Common myeloid progenitor, CD34-positive (primary cell): ENCODE data around the gene TSPAN1. TPM values are rescaled to one million over a fixed set of nuclear protein-coding genes. Genes with fewer than 3 reads are reported as not detected.
A peak's percentile ranks its signal among the peaks of the same experiment; 100 is the strongest.

Experiments used
- CTCF ChIA-PET: fragments of 350-600 bp; sonication (Branson Sonifier 250); formaldehyde crosslinking; loops from one replicate; lab custom pipeline; 2021; ENCODE audit warnings: antibody characterized with exemption; lab: Charles Lee
- POLR2A ChIA-PET: fragments of 350-600 bp; sonication (Branson Sonifier 250); formaldehyde crosslinking; loops from one replicate; lab custom pipeline; 2021; ENCODE audit warnings: antibody characterized with exemption; lab: Charles Lee
- DNase-seq, 3 donors: peaks; one replicate each; pipeline versions ENCODE4 v3.0.0 to v3.0.0-alpha.2; 2013
- H3K27ac ChIP-seq, 2 experiments: 1 replicate in 1 of 2; 2 replicates in 1 of 2; pipeline ENCODE4 v1.7.0; 2013; ENCODE audit warnings: inconsistent platforms in 2 of 2, low read length in 2 of 2, mild to moderate bottlenecking in 2 of 2, low read depth in 1 of 2, moderate library complexity in 1 of 2; ENCODE audit not compliant: severe bottlenecking in 2 of 2, insufficient read depth in 1 of 2, poor library complexity in 1 of 2
- H3K27me3 ChIP-seq, 5 experiments: replicated peaks in 2 of 5; 1 replicate in 3 of 5; 2 replicates in 2 of 5; pipeline versions ENCODE4 v1.6.1 to v1.7.0; 2013; ENCODE audit warnings: low read length in 4 of 5, mild to moderate bottlenecking in 2 of 5, moderate library complexity in 2 of 5, inconsistent platforms in 1 of 5; ENCODE audit not compliant: insufficient read depth in 5 of 5, control insufficient read depth in 4 of 5
- H3K36me3 ChIP-seq, 4 experiments: 1 replicate in 2 of 4; 2 replicates in 2 of 4; pipeline versions ENCODE4 v1.6.1 to v1.7.0; 2013; ENCODE audit warnings: low read length in 3 of 4, control low read depth in 1 of 4, mild to moderate bottlenecking in 1 of 4; ENCODE audit not compliant: control insufficient read depth in 4 of 4, insufficient read depth in 4 of 4
- H3K4me1 ChIP-seq, 4 experiments: 1 replicate in 3 of 4; 2 replicates in 1 of 4; pipeline versions ENCODE4 v1.6.1 to v1.7.1; 2013; ENCODE audit warnings: low read length in 3 of 4, mild to moderate bottlenecking in 3 of 4, control low read depth in 1 of 4, inconsistent platforms in 1 of 4, moderate library complexity in 1 of 4; ENCODE audit not compliant: control insufficient read depth in 4 of 4, insufficient read depth in 4 of 4; ENCODE audit errors: control extremely low read depth in 1 of 4
- H3K4me3 ChIP-seq, 7 experiments: 1 replicate in 4 of 7; 2 replicates in 3 of 7; pipeline versions ENCODE4 v1.5.1 to v1.7.0; 2013; ENCODE audit warnings: mild to moderate bottlenecking in 7 of 7, low read length in 6 of 7, moderate library complexity in 6 of 7, inconsistent platforms in 2 of 7, low read depth in 2 of 7, control low read depth in 1 of 7; ENCODE audit not compliant: insufficient read depth in 4 of 7, control insufficient read depth in 1 of 7; ENCODE audit errors: extremely low read depth in 1 of 7
- H3K9me3 ChIP-seq, 5 experiments: 1 replicate in 4 of 5; 2 replicates in 1 of 5; pipeline versions ENCODE4 v1.6.1 to v1.7.1; 2013; ENCODE audit warnings: low read length in 4 of 5, mild to moderate bottlenecking in 2 of 5, inconsistent platforms in 1 of 5, low read depth in 1 of 5, moderate library complexity in 1 of 5; ENCODE audit not compliant: control insufficient read depth in 4 of 5, insufficient read depth in 2 of 5; ENCODE audit errors: control extremely low read depth in 1 of 5
- WGBS: methylation state at CpG from one replicate; pipeline ENCODE4 v1.1.5; 2013; ENCODE audit not compliant: insufficient coverage; 5-methylcytosine and 5-hydroxymethylcytosine counted together
- polyA plus RNA-seq: library from polyadenylated mRNA; unstranded; fragments of 120-200 nt; gene quantifications from one replicate; pipeline ENCODE4 v1.2.1, GENCODE V29; 2013

TSPAN1 gene, protein sequence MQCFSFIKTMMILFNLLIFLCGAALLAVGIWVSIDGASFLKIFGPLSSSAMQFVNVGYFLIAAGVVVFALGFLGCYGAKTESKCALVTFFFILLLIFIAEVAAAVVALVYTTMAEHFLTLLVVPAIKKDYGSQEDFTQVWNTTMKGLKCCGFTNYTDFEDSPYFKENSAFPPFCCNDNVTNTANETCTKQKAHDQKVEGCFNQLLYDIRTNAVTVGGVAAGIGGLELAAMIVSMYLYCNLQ
- polyA plus RNA-seq: not detected

GRCh38 chr1:46174448-46175231 lies at the start of gene TSPAN1:
TSS of gene TSPAN1 (plus strand) at chr1:46175087. CDS start at chr1:46181108, 6,021 bp downstream.
- Histone ChIP-seq H3K4me1 (peaks cover 0 to 3% (median 0%) of the 10 kb centered on the region in 4 experiments), H3K36me3 (no peaks in the 10 kb centered on the region), H3K4me3 (no peak within 1 kb of the TSS), H3K27me3 (no peaks in the 10 kb centered on the region), H3K9me3 (no peaks in the 10 kb centered on the region), H3K27ac (no peak within 1 kb of the TSS)
- DNase-seq: no peak
- 97% methylated on average over 11 of the region's 11 CpGs for WGBS
- POLR2A ChIA-PET: no interaction called here
- CTCF ChIA-PET: interaction anchor here (1.1 to 11.4 kb wide), 4 partner anchors 29 to 139 kb away, joined by 3 to 167 read pairs (median 5); no protein-coding TSS in a partner anchor

DNA sequence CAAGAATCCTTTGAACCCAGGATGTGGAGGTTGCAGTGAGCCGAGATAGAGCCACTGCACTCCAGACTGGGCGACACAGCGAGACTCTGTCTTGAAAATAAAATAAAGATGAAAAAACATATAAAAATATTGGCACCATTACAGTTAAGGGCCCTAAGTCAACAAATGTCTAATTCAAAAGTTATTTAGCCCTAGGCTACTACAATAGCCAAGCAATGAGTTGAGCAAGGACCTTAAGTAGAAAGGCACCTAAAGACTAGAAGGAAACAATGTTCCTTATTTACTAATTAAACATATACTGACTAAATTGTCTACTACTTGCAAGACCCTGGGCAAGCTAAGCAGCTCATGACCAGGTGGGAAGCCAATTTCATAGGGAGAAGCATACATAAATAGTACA lies 46.5 kb upstream of the TSPAN1 start:
- POLR2A ChIA-PET: no interaction called here
- Histone ChIP-seq H3K27ac (no peak overlapping the region), H3K36me3 (no peaks in the 10 kb centered on the region), H3K9me3 (no peaks in the 10 kb centered on the region), H3K4me3 (no peak overlapping the region), H3K27me3 (peaks cover 5 to 29% (median 12%) of the 10 kb centered on the region in 5 experiments), H3K4me1 (peaks cover 0 to 25% (median 20%) of the 10 kb centered on the region in 4 experiments)
- no CpG with 5 or more reads among the region's 3 CpGs for WGBS
- CTCF ChIA-PET: interaction anchor here (1.6 kb wide), 1 partner anchor 13 kb away, joined by 4 read pairs; no protein-coding TSS in a partner anchor
- no peak for DNase-seq

GRCh38 chr1:46130121-46130520 lies 44.8 kb upstream of the TSPAN1 start:
- peaks cover 3 to 32% (median 26%) of the 10 kb centered on the region in 4 experiments for H3K4me1 ChIP-seq
- H3K9me3 ChIP-seq: no peaks in the 10 kb centered on the region
- H3K36me3 ChIP-seq: no peaks in the 10 kb centered on the region
- peak overlapping the region in 1 of 2 experiments; percentile 6 for H3K27ac ChIP-seq
- peak overlapping the region in 1 of 7 experiments; percentile 70 for H3K4me3 ChIP-seq
- peaks cover 5 to 29% (median 12%) of the 10 kb centered on the region in 5 experiments for H3K27me3 ChIP-seq
- ChIA-PET CTCF (interaction anchor here (0.7 kb wide), 1 partner anchor 113 kb away, joined by 3 read pairs; no protein-coding TSS in a partner anchor), POLR2A (no interaction called here)
- WGBS: no CpG with 5 or more reads among the region's 1 CpG
- DNase-seq: no peak

DNA sequence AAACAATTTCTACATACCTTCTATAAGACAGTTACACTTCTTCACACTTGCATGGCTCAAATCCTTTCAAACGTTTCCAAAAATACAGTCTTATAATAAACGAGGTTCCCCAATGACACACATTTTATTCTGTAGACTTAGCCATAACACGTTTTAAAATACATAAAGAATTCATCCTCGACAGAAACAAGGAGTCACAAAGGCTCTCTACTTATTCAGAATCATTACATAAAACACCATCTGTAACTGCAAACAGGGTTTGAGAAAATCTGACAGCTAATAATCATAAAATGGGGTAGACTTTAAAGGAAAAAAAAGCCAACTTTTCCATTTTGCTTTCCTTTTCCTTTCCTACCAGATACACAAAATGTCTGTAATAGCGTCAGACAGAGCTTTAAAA lies 44.3 kb upstream of the TSPAN1 start:
- DNase-seq: peak in 1 of 3 donors; percentile 22
- Histone ChIP-seq H3K4me1 (peaks cover 3 to 32% (median 26%) of the 10 kb centered on the region in 4 experiments), H3K27ac (peak overlapping the region in 1 of 2 experiments; percentile 6), H3K4me3 (peak overlapping the region in 4 of 7 experiments; percentile 34 to 87 (median 72)), H3K36me3 (no peaks in the 10 kb centered on the region), H3K27me3 (peaks cover 5 to 29% (median 12%) of the 10 kb centered on the region in 5 experiments), H3K9me3 (no peaks in the 10 kb centered on the region)
- POLR2A ChIA-PET: interaction anchor here (0.8 kb wide), 1 partner anchor 36 kb away, joined by 3 read pairs; no protein-coding TSS in a partner anchor
- CTCF ChIA-PET: interaction anchor here (0.7 kb wide), 1 partner anchor 113 kb away, joined by 3 read pairs; no protein-coding TSS in a partner anchor
- WGBS: 7% methylated on average over 3 of the region's 5 CpGs

DNA sequence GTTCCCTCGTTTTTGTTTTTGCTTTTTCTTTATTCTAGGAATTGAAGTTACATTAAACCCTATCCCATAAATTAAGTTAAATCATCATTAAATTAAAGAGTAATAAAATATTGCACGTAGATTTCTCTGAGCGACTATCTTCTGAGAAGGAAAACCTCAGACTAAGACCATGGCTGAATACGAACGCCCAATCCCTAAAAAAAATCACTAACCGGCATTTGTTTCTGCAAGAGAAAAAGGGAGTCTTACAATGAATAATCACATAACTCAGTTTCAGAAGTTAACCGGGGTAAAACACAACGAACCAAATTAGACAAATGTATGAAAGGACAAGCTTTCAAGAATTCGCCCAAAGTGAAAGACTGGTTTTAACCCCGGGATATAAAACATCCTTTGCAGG lies 43.8 kb upstream of the TSPAN1 start:
- ChIA-PET POLR2A (interaction anchor here (0.7 to 0.8 kb wide), 2 partner anchors 35 to 52 kb away, joined by 3 read pairs; no protein-coding TSS in a partner anchor), CTCF (interaction anchor here (1.3 to 1.7 kb wide), 2 partner anchors 37 to 60 kb away, joined by 4 read pairs; no protein-coding TSS in a partner anchor)

GRCh38 chr1:46131712-46132528 lies 43.0 kb upstream of the TSPAN1 start:
- CTCF ChIA-PET: interaction anchor here (0.7 to 1.7 kb wide), 3 partner anchors 9 to 61 kb away, joined by 3 to 4 read pairs (median 4); no protein-coding TSS in a partner anchor
- Histone ChIP-seq H3K27me3 (peaks cover 5 to 29% (median 12%) of the 10 kb centered on the region in 5 experiments), H3K36me3 (no peaks in the 10 kb centered on the region), H3K4me3 (peak overlapping the region; percentile 56 to 87 (median 71)), H3K27ac (peak overlapping the region in 1 of 2 experiments; percentile 98), H3K9me3 (no peaks in the 10 kb centered on the region), H3K4me1 (peaks cover 3 to 32% (median 26%) of the 10 kb centered on the region in 4 experiments)
- 0% methylated on average over 18 of the region's 38 CpGs for WGBS
- DNase-seq: peak; percentile 27 to 73 (median 57)
- POLR2A ChIA-PET: interaction anchor here (0.7 to 1.3 kb wide), 3 partner anchors 35 to 51 kb away, joined by 3 to 4 read pairs (median 3); no protein-coding TSS in a partner anchor

More for the DNA sequence above, 43.8 kb upstream of the TSPAN1 start:
- peak in 2 of 3 donors; percentile 32 to 33 for DNase-seq
- H3K4me3 ChIP-seq: peak overlapping the region in 6 of 7 experiments; percentile 13 to 87 (median 68)
- H3K9me3 ChIP-seq: no peaks in the 10 kb centered on the region
- H3K27me3 ChIP-seq: peaks cover 5 to 29% (median 12%) of the 10 kb centered on the region in 5 experiments
- WGBS: 0% methylated on average over 4 of the region's 10 CpGs
- peaks cover 3 to 32% (median 26%) of the 10 kb centered on the region in 4 experiments for H3K4me1 ChIP-seq
- H3K36me3 ChIP-seq: no peaks in the 10 kb centered on the region
- H3K27ac ChIP-seq: peak overlapping the region in 1 of 2 experiments; percentile 6
